PFSK-1 (cell line): ENCODE results near the gene PRIMA1.

Experiments used
- FOXP2 ChIP-seq: optimal IDR thresholded peaks from 2 replicates; pipeline ENCODE3; 2011; ENCODE audit warnings: borderline replicate concordance, control low read depth, inconsistent platforms; ENCODE audit not compliant: insufficient read depth; ENCODE audit errors: extremely low read length, extremely low read depth
- POLR2AphosphoS5 ChIP-seq: IDR thresholded peaks from 2 replicates; pipeline ENCODE4 v1.6.1; 2012; ENCODE audit warnings: low read depth, mild to moderate bottlenecking, control low read depth, low read length, moderate library complexity
- SIN3A ChIP-seq: IDR thresholded peaks from 2 replicates; pipeline ENCODE4 v1.6.1; 2012; ENCODE audit warnings: mild to moderate bottlenecking, low read length, moderate library complexity, borderline replicate concordance; ENCODE audit not compliant: insufficient read depth
- TAF1 ChIP-seq: IDR thresholded peaks from 2 replicates; pipeline ENCODE4 v1.6.1; 2012; ENCODE audit warnings: low read length, control low read depth, borderline replicate concordance; ENCODE audit not compliant: insufficient read depth
- TF ChIP-seq, protein P1 (sequence below), 2 experiments: IDR thresholded peaks; 2 replicates each; pipeline versions ENCODE4 v1.6.1 to v1.8.0; 2011 to 2012; ENCODE audit warnings: low read depth in 2 of 2, low read length in 2 of 2, control low read depth in 1 of 2, inconsistent platforms in 1 of 2, mild to moderate bottlenecking in 1 of 2, moderate library complexity in 1 of 2; ENCODE audit not compliant: insufficient read depth in 1 of 2

The PRIMA1 gene

GRCh38 chr14:93683226-93683625, 105.1 kb downstream of the PRIMA1 start:
- TF ChIP-seq, protein P1, sequence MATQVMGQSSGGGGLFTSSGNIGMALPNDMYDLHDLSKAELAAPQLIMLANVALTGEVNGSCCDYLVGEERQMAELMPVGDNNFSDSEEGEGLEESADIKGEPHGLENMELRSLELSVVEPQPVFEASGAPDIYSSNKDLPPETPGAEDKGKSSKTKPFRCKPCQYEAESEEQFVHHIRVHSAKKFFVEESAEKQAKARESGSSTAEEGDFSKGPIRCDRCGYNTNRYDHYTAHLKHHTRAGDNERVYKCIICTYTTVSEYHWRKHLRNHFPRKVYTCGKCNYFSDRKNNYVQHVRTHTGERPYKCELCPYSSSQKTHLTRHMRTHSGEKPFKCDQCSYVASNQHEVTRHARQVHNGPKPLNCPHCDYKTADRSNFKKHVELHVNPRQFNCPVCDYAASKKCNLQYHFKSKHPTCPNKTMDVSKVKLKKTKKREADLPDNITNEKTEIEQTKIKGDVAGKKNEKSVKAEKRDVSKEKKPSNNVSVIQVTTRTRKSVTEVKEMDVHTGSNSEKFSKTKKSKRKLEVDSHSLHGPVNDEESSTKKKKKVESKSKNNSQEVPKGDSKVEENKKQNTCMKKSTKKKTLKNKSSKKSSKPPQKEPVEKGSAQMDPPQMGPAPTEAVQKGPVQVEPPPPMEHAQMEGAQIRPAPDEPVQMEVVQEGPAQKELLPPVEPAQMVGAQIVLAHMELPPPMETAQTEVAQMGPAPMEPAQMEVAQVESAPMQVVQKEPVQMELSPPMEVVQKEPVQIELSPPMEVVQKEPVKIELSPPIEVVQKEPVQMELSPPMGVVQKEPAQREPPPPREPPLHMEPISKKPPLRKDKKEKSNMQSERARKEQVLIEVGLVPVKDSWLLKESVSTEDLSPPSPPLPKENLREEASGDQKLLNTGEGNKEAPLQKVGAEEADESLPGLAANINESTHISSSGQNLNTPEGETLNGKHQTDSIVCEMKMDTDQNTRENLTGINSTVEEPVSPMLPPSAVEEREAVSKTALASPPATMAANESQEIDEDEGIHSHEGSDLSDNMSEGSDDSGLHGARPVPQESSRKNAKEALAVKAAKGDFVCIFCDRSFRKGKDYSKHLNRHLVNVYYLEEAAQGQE (IDR thresholded peaks at IDR 0.05; ENCODE audit: insufficient read depth in 1 of 2, low read depth in 2 of 2, low read length in 2 of 2): no peak
- TF ChIP-seq POLR2AphosphoS5 (no peak), TAF1 (no peak), SIN3A (no peak), FOXP2 (no peak)

- no peak for TF ChIP-seq POLR2AphosphoS5
- no peak for TF ChIP-seq SIN3A
- no peak for TF ChIP-seq FOXP2
- no peak for TF ChIP-seq TAF1
- TF ChIP-seq, protein P1 (IDR thresholded peaks at IDR 0.05; ENCODE audit: insufficient read depth in 1 of 2, low read depth in 2 of 2, low read length in 2 of 2): no peak
Observed at GRCh38 chr14:93682459-93682858, 105.8 kb downstream of the PRIMA1 start.

GRCh38 chr14:93676416-93676958, 111.8 kb downstream of the PRIMA1 start:
- TF ChIP-seq, protein P1 (IDR thresholded peaks at IDR 0.05; ENCODE audit: insufficient read depth in 1 of 2, low read depth in 2 of 2, low read length in 2 of 2): no peak
- TF ChIP-seq POLR2AphosphoS5 (no peak), SIN3A (no peak), FOXP2 (no peak), TAF1 (no peak)

- TF ChIP-seq POLR2AphosphoS5: no peak
- TF ChIP-seq TAF1: no peak
- TF ChIP-seq FOXP2: no peak
- TF ChIP-seq, protein P1 (IDR thresholded peaks at IDR 0.05; ENCODE audit: insufficient read depth in 1 of 2, low read depth in 2 of 2, low read length in 2 of 2): no peak
- TF ChIP-seq SIN3A: no peak
Observed at GRCh38 chr14:93675651-93676050, 112.6 kb downstream of the PRIMA1 start.

- TF ChIP-seq FOXP2 (no peak), SIN3A (no peak), TAF1 (no peak), POLR2AphosphoS5 (no peak)
- TF ChIP-seq, protein P1 (IDR thresholded peaks at IDR 0.05; ENCODE audit: insufficient read depth in 1 of 2, low read depth in 2 of 2, low read length in 2 of 2): no peak
Observed at GRCh38 chr14:93674343-93674742, 113.9 kb downstream of the PRIMA1 start.
